Left colon (tissue), 2 donors: Measurements from ENCODE around the gene IGLON5. TPM values are rescaled to one million over a fixed set of nuclear protein-coding genes. Genes with fewer than 3 reads are reported as not detected.

Source experiments
- ATAC-seq: fragments of 200-7000 bp; cut with Tn5 transposase; one replicate; pipeline ENCODE4 v1.9.1; 2020; ENCODE audit warnings: mild to moderate bottlenecking, moderate library complexity
- DNase-seq, 2 donors: peaks; one replicate each; pipeline ENCODE4 v3.0.0-alpha.2; 2020
- intact Hi-C, 2 donors: fragments of 100-400 bp; cut with DNase I in 1 of 2; cut with micrococcal nuclease in 1 of 2; formaldehyde crosslinking; loops; one replicate each; pipeline versions ENCODE4 v1.11.2 to v1.14.0; 2022; cut with DNase I, micrococcal nuclease
- total RNA-seq, 2 donors: library from RNA; stranded (reverse); fragmentation: NEBNext Ultra II Directional; extraction: Animal tissue kit (Norgen Biotek cat#: 25700); gene quantifications; one replicate each; pipeline ENCODE4 v1.2.1, GENCODE V29; 2021
- donor health status: DM: no; HTN: no; CAD: no.
- donor health status: DM: yes; HTN: yes; CAD: no.

The IGLON5 gene
- total RNA-seq, 2 donors from 2014 or later, result 0.08 TPM; not detected in 1

DNA sequence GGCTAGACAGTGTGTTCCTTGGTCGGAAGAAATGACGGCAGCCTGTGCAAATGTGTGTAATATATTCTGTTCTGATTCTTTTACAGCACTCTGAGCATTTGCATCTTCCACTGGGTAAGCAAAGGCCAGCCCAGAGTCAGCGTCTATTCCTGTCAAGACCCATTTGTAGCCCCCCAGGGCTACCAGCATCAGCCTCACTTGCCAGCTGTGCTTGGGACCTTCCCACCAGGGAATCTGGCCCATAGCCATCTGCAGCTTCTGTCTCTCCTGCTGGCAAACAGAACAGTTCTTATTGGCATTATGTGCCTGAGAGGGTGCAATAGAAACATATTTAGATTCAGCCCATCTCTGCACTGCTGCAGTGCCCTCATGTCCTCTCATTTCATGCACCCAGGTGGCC, 6.0 kb upstream of the IGLON5 start:
- ATAC-seq (no peak), DNase-seq (no peak)
- intact Hi-C loops, result no loop called here

DNA sequence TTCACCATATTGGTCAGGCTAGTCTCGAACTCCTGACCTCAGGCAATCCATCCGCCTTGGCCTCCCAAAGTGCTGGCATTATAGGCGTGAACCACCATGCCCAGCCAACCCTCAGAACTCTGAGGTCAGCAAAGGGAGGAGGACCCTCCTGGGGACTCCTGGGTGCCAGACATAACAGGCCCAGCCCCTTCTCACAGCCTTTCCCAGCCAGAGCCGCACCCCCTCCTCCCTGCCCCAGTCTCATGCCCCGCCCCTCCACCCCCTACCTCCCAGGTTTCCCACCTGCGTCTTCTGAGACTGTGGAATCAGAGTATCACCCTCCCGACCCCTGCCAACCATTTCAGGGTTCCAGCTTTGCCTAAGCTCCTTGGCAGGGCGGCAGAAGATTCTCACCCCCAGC, 5.2 kb downstream of the IGLON5 start:
- ATAC-seq (no peak), DNase-seq (no peak)
- intact Hi-C loops, result no loop called here

GRCh38 chr19:51317376-51317775, 5.9 kb downstream of the IGLON5 start:
- ATAC-seq, result no peak
- DNase-seq, result no peak
- intact Hi-C loops, result no loop called here

DNA sequence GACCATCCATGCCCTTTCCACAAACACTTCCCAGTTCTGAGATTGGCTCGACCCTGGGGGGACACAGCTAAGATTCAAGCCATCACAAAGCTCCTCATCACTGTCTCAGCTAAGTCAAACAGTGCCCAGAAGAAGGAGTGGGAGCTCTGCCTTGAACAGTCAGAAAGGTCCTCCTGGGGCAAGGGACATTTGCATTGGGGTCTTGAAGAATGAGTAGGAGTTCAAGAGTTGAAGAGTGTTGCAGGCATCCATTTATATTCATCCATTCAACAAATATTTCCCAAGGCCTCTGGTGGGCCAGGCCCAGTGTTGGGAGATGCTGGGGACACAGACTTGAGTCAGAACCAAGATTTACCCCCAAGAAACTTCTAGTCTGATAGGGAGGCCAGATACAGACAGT, 6.5 kb downstream of the IGLON5 start:
- DNase-seq (no peak), ATAC-seq (no peak)
- intact Hi-C loops, result no loop called here

DNA sequence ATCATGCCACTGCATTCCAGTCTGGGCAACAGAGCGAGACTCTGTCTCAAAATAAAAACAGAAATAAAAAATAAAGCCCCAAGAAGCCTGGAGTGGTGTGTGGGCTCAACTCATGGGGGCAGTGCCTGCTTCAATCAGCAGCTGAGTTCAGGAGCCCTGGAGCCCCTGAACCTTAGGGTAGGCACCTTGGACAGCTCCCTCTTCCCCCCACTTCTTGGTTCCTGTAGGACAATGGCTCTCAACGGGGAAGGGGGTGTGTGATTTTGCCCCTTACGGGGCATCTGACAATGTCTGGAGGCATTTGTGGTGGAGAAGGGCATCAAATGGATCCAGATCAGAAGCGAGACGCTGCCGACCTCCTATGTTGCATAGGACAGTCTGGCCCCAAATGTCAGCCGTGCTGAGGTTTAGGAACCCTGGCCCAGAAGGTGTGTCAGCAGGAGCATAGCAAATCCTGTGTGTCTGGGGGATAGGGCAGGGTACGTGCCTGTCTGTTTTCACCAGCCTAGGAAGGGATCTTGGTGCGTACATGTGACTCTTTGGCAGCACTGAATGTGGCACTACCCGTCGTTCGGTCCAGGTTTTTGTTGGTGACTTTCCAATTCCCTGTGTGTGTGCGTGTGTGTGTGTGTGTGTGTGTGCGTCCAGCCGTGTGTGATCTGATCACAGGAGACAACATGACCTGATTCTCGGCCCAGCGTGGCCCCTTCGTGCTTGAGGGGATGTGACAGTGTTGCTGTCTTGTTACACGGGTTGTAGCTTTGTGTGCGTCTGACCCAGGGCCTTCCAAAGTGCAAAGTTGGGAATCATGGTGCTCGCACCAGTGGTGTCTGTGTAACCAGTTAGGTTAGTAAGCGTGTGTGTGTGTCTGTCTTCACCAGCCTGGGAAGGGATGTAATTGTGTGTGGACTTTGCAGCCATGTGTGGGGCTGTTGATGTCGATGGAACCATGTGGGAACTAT, 7.5 kb downstream of the IGLON5 start:
- DNase-seq, result no peak
- ATAC-seq, result no peak
- intact Hi-C loops, result no loop called here

DNA sequence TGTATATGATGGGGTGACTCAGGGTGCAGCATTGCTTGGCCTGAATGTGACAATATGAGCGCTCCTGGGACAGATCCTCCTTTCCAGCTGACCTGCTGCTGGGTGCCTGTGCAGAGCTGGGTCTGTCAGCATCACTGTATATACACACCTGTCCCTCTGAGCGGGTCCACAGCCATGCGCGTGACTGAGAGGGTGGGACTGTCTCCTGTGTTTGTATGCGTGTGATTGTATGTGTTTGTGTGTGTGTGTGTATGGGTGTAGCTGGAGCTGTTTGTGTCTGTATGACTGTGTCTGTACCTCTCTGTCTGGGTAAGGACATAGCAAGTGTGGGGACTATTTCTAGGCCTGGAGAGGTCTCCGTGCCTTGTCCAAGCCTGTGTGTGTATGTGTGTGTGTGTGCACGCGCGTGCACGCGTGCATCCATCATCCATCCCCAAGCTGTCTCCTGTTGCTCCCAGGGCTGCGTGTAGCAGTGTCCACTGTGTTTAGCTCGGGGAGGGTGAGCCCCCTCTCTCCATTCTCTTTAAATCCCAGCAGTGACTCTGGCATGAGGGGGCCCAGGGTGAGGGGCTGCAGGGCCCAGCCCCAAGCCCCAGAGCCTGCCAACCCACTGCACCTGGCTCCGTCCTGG, 8.3 kb downstream of the IGLON5 start:
- intact Hi-C loops, result loop anchor here in 1 of 2 donors (10.0 kb wide), 1 partner anchor 95 kb away; the partner anchor contains the start of gene SIGLEC10

DNA sequence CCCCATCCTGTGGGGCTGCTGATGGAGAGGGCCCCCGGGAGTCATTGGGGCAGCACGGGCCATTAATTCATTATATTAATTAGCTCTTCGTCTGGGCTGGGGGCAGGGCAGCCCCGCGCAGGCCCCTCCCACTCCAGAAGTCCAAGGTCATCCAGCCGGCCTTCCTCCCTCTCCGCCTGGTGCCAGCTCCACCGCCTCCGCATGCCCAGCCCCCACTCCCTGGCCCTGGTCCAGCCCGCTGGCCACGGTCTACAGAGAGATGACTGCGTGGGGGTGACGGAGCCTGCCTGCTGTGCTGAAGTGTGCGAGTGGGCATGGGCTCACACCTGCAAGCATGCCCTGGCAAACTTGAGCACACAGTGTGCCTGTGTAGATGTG, 8.8 kb downstream of the IGLON5 start:
- intact Hi-C loops, result loop anchor here in 1 of 2 donors (10.0 kb wide), 1 partner anchor 95 kb away; the partner anchor contains the start of gene SIGLEC10
- DNase-seq (no peak), ATAC-seq (no peak)

More for the DNA sequence above, 8.3 kb downstream of the IGLON5 start:
- ATAC-seq (no peak), DNase-seq (no peak)

DNA sequence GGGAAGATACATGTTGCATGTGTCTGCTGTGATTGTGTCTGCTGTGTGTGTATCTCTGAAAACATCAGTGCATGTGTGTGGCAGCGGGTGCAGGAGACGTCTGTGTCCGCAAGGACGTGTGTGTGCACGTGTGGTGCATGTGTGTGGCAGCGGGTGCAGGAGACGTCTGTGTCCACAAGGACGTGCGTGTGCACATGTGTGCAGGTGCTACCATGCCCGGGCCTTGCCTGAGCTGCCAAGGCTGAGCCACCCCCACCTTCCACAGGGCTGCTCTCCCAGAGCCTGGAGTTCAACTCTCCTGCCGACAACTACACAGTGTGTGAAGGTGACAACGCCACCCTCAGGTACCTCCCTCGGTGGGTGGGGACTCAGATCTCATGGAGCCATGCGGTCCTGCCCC, 10.4 kb downstream of the IGLON5 start:
- intact Hi-C loops, result loop anchor here in 1 of 2 donors (10.0 kb wide), 1 partner anchor 93 kb away; the partner anchor contains the start of gene SIGLEC10
- no peak for DNase-seq
- no peak for ATAC-seq

- intact Hi-C loops, result loop anchor here in 1 of 2 donors (10.0 kb wide), 1 partner anchor 91 kb away; the partner anchor contains the start of gene SIGLEC10
- DNase-seq (no peak), ATAC-seq (no peak)
These were observed 12.2 kb downstream of the IGLON5 start for GRCh38 chr19:51323481-51324166.

DNA sequence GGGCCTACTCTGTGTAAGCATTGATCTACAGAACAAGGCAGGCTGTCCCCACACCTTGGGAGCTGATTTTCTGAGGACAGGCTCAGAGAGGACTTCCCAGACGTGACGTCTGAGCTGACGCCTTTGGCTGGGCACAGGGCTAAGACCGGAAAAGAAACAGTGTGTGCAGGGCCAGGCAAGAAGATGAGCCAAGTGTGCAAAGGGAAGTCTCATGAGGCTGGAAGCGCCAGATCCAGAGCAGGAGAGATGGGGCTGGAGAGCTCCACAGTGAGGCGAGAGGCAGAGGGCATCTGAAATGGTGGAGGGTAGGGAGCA, 12.7 kb downstream of the IGLON5 start:
- intact Hi-C loops, result loop anchor here in 1 of 2 donors (10.0 kb wide), 1 partner anchor 91 kb away; the partner anchor contains the start of gene SIGLEC10
- no peak for ATAC-seq

GRCh38 chr19:51325161-51325976, 13.9 kb downstream of the IGLON5 start:
- intact Hi-C loops, result loop anchor here in 1 of 2 donors (10.0 kb wide), 1 partner anchor 89 kb away; the partner anchor contains the start of gene SIGLEC10
- ATAC-seq (no peak), DNase-seq (no peak)

More for the DNA sequence above, 12.7 kb downstream of the IGLON5 start:
- DNase-seq, result no peak

GRCh38 chr19:51326216-51327065, 15.0 kb downstream of the IGLON5 start:
- intact Hi-C loops, result loop anchor here in 1 of 2 donors (10.0 kb wide), 1 partner anchor 88 kb away; the partner anchor contains the start of gene SIGLEC10
- no peak for ATAC-seq
- DNase-seq, result no peak

GRCh38 chr19:51327066-51328001, 15.9 kb downstream of the IGLON5 start:
- intact Hi-C loops, result loop anchor here in 1 of 2 donors (10.0 kb wide), 1 partner anchor 87 kb away; the partner anchor contains the start of gene SIGLEC10
- ATAC-seq, result peak; percentile 86
- DNase-seq, result peak in 1 of 2 donors; percentile 55

DNA sequence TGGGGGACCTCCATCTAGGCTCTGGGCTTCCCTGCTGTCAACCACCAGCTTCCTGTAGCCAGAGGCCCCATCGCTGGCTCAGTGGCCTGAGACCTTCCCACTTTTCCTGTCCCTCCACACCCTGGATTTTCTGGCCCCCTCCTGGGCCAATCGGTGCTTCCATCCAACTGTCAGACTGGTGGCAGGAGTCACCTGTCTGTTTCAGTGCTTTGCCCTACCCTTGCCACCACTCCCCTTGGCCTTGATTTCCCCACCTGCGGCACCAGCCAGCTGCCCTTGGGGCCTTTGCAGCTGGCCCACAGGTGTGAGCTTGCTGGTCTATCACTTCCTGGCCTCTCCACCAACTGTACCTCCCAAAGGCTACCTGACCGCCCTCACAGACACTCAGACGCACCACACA, 18.0 kb downstream of the IGLON5 start:
- ATAC-seq, result no peak
- intact Hi-C loops, result loop anchor here in 1 of 2 donors (10.0 kb wide), 1 partner anchor 85 kb away; the partner anchor contains the start of gene SIGLEC10
- no peak for DNase-seq

- ATAC-seq, result no peak
- no peak for DNase-seq
- intact Hi-C loops, result no loop called here
These were observed 18.9 kb downstream of the IGLON5 start for GRCh38 chr19:51330366-51330765.

DNA sequence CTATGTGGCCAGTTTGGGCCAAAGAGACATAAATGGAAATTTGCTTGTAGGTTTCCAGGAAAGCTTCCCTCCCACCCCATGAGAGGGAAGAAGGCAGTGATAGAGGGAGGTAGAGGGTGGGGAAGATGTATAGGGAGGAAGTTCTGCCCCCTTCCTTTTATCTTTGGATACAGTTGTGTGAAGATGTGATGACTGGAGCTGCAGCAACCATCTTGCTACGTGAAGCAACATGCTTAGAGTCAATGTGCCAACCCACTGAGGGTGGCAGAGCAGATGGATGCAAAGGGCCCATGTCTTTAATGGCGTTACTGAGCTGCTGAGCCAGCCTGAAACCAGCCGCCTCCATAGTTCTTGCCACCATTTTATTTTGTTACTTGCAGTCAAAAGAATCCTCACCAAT, 19.7 kb downstream of the IGLON5 start:
- no peak for ATAC-seq
- intact Hi-C loops, result no loop called here
- DNase-seq, result no peak
